CD4-positive, alpha-beta memory T cell (primary cell): ENCODE data around the gene ITPR2. TPM values are rescaled to one million over a fixed set of nuclear protein-coding genes. Genes with fewer than 3 reads are reported as not detected.

ENCODE experiments used
- CTCF ChIA-PET: fragments of 350-600 bp; sonication (Branson Sonifier 250); formaldehyde crosslinking; loops from one replicate; lab custom pipeline; 2021; ENCODE audit warnings: inconsistent platforms; ENCODE audit not compliant: partially characterized antibody; lab: Charles Lee
- POLR2A ChIA-PET: fragments of 350-600 bp; sonication (Branson Sonifier 250); formaldehyde crosslinking; loops from one replicate; lab custom pipeline; 2021; ENCODE audit not compliant: partially characterized antibody; lab: Charles Lee
- DNase-seq, 5 donors: peaks; one replicate each; pipeline versions ENCODE4 v3.0.0 to v3.0.0-alpha.2; 2020 to 2022; ENCODE audit warnings: mixed read lengths in 1 of 5
- H3K27ac ChIP-seq: one replicate; pipeline ENCODE4 v1.7.0; 2013; ENCODE audit warnings: low read depth, low read length
- H3K27me3 ChIP-seq: 2 replicates; pipeline ENCODE4 v1.7.0; 2013; ENCODE audit warnings: mild to moderate bottlenecking, low read length, moderate library complexity; ENCODE audit not compliant: insufficient read depth
- H3K36me3 ChIP-seq: 2 replicates; pipeline ENCODE4 v1.7.0; 2013; ENCODE audit warnings: mild to moderate bottlenecking, low read length, moderate library complexity; ENCODE audit not compliant: insufficient read depth
- H3K4me1 ChIP-seq: 2 replicates; pipeline ENCODE4 v1.7.0; 2013; ENCODE audit warnings: mild to moderate bottlenecking, low read length, moderate library complexity; ENCODE audit not compliant: insufficient read depth
- H3K4me3 ChIP-seq, 2 donors: one replicate each; pipeline ENCODE4 v1.7.0; 2013; ENCODE audit warnings: low read length in 2 of 2, mild to moderate bottlenecking in 1 of 2
- H3K9me3 ChIP-seq, 2 donors: one replicate each; pipeline ENCODE4 v1.7.0; 2013; ENCODE audit warnings: low read length in 2 of 2, control low read depth in 1 of 2; ENCODE audit not compliant: control insufficient read depth in 1 of 2
- H3K27ac Mint-ChIP-seq, 7 donors: one replicate each; pipeline ENCODE4 v1.8.0; 2020 to 2021; ENCODE audit warnings: mixed read lengths in 7 of 7, mild to moderate bottlenecking in 6 of 7, inconsistent platforms in 3 of 7, moderate library complexity in 3 of 7
- H3K27me3 Mint-ChIP-seq, 2 donors: one replicate each; pipeline ENCODE4 v1.8.0; 2020 to 2021; ENCODE audit warnings: mixed read lengths in 2 of 2
- H3K36me3 Mint-ChIP-seq, 2 donors: one replicate each; pipeline ENCODE4 v1.8.0; 2020 to 2021; ENCODE audit warnings: mixed read lengths in 2 of 2, inconsistent platforms in 1 of 2, mild to moderate bottlenecking in 1 of 2
- H3K4me1 Mint-ChIP-seq, 4 donors: one replicate each; pipeline ENCODE4 v1.8.0; 2020 to 2021; ENCODE audit warnings: mixed read lengths in 4 of 4, mild to moderate bottlenecking in 1 of 4
- H3K4me3 Mint-ChIP-seq, 8 donors: one replicate each; pipeline ENCODE4 v1.8.0; 2020 to 2021; ENCODE audit warnings: mixed read lengths in 8 of 8, mild to moderate bottlenecking in 7 of 8, moderate library complexity in 6 of 8, inconsistent platforms in 3 of 8
- H3K9me3 Mint-ChIP-seq, 8 donors: one replicate each; pipeline ENCODE4 v1.8.0; 2020 to 2021; ENCODE audit warnings: mixed read lengths in 8 of 8, mild to moderate bottlenecking in 5 of 8, inconsistent platforms in 3 of 8, moderate library complexity in 1 of 8
- intact Hi-C: fragments of 100-400 bp; cut with micrococcal nuclease; formaldehyde crosslinking; loops from one replicate; pipeline ENCODE4 v1.15.1; 2023
- polyA plus RNA-seq, 2 donors: library from polyadenylated mRNA; unstranded; fragments of 300-500 nt; fragmentation: Illumina TruSeq; gene quantifications; one replicate each; pipeline ENCODE4 v1.2.3, GENCODE V29; 2021
- total RNA-seq, 2 experiments: library from RNA; stranded (reverse); gene quantifications; one replicate each; pipeline ENCODE4 v1.2.3, GENCODE V29; 2021

ITPR2 gene
- total and polyA plus RNA-seq, 4 experiments from 2014 or later = 4.7 to 55.6 (median 34.1) TPM

GRCh38 chr12:26507613-26508012, 325.4 kb downstream of the ITPR2 start:
- Histone ChIP-seq H3K27me3 (no peaks in the 10 kb centered on the region), H3K36me3 (no peaks in the 10 kb centered on the region), H3K9me3 (no peaks in the 10 kb centered on the region), H3K4me3 (no peak overlapping the region), H3K4me1 (no peaks in the 10 kb centered on the region), H3K27ac (no peak overlapping the region)
- Mint-ChIP-seq H3K27ac (no peak overlapping the region), H3K4me3 (no peak overlapping the region), H3K27me3 (no peaks in the 10 kb centered on the region), H3K9me3 (peaks cover 0 to 3% (median 0%) of the 10 kb centered on the region in 8 donors), H3K4me1 (peaks cover 0 to 3% (median 0%) of the 10 kb centered on the region in 4 donors), H3K36me3 (peaks cover 28 to 37% of the 10 kb centered on the region in 2 donors)
- no peak for DNase-seq
- POLR2A ChIA-PET = no interaction called here
- intact Hi-C loops = no loop called here
- CTCF ChIA-PET = no interaction called here

GRCh38 chr12:26499979-26500640, 332.9 kb downstream of the ITPR2 start:
- CTCF ChIA-PET = no interaction called here
- Histone ChIP-seq H3K27me3 (no peaks in the 10 kb centered on the region), H3K4me1 (no peaks in the 10 kb centered on the region), H3K4me3 (no peak overlapping the region), H3K27ac (no peak overlapping the region), H3K36me3 (no peaks in the 10 kb centered on the region), H3K9me3 (no peaks in the 10 kb centered on the region)
- Mint-ChIP-seq H3K9me3 (peaks cover 0 to under 1% (median 0%) of the 10 kb centered on the region in 8 donors), H3K27me3 (no peaks in the 10 kb centered on the region), H3K36me3 (peaks cover 15 to 23% of the 10 kb centered on the region in 2 donors), H3K4me3 (no peak overlapping the region), H3K4me1 (peaks cover 0 to 2% (median 0%) of the 10 kb centered on the region in 4 donors), H3K27ac (no peak overlapping the region)
- intact Hi-C loops = no loop called here
- POLR2A ChIA-PET = no interaction called here
- DNase-seq = no peak

- no peak for DNase-seq
- H3K9me3 ChIP-seq = no peaks in the 10 kb centered on the region
- H3K27me3 ChIP-seq = no peaks in the 10 kb centered on the region
- no peaks in the 10 kb centered on the region for H3K4me1 ChIP-seq
- intact Hi-C loops = no loop called here
- Mint-ChIP-seq H3K27ac (no peak overlapping the region), H3K36me3 (peaks cover 25 to 27% of the 10 kb centered on the region in 2 donors), H3K4me1 (peaks cover 0 to 2% (median 0%) of the 10 kb centered on the region in 4 donors), H3K9me3 (peaks cover 0 to 3% (median 0%) of the 10 kb centered on the region in 8 donors), H3K4me3 (no peak overlapping the region), H3K27me3 (no peaks in the 10 kb centered on the region)
- ChIA-PET CTCF (no interaction called here), POLR2A (no interaction called here)
- H3K27ac ChIP-seq = no peak overlapping the region
- no peak overlapping the region for H3K4me3 ChIP-seq
- no peaks in the 10 kb centered on the region for H3K36me3 ChIP-seq
Observed at GRCh38 chr12:26496170-26496569, 336.8 kb downstream of the ITPR2 start.

GRCh38 chr12:26493656-26494055, 339.3 kb downstream of the ITPR2 start:
- POLR2A ChIA-PET = no interaction called here

GRCh38 chr12:26492406-26492805, 340.6 kb downstream of the ITPR2 start:
- POLR2A ChIA-PET = no interaction called here

More at GRCh38 chr12:26493656-26494055, 339.3 kb downstream of the ITPR2 start:
- Mint-ChIP-seq H3K27me3 (no peaks in the 10 kb centered on the region), H3K36me3 (peaks cover 41 to 47% of the 10 kb centered on the region in 2 donors), H3K4me3 (no peak overlapping the region), H3K9me3 (peaks cover 0 to 5% (median 0%) of the 10 kb centered on the region in 8 donors), H3K4me1 (peaks cover 0 to 2% (median 0%) of the 10 kb centered on the region in 4 donors), H3K27ac (no peak overlapping the region)
- intact Hi-C loops = no loop called here
- no peak overlapping the region for H3K4me3 ChIP-seq
- H3K27me3 ChIP-seq = no peaks in the 10 kb centered on the region
- H3K4me1 ChIP-seq = no peaks in the 10 kb centered on the region
- no peaks in the 10 kb centered on the region for H3K9me3 ChIP-seq
- no peak for DNase-seq
- H3K27ac ChIP-seq = no peak overlapping the region
- CTCF ChIA-PET = no interaction called here
- no peaks in the 10 kb centered on the region for H3K36me3 ChIP-seq

GRCh38 chr12:26489908-26490307, 343.1 kb downstream of the ITPR2 start:
- intact Hi-C loops = no loop called here
- POLR2A ChIA-PET = no interaction called here
- Mint-ChIP-seq H3K36me3 (peaks cover 61 to 64% of the 10 kb centered on the region in 2 donors), H3K4me1 (no peaks in the 10 kb centered on the region), H3K4me3 (no peak overlapping the region), H3K27me3 (no peaks in the 10 kb centered on the region), H3K27ac (no peak overlapping the region), H3K9me3 (peaks cover 0 to 5% (median 0%) of the 10 kb centered on the region in 8 donors)
- no peak for DNase-seq
- H3K27ac ChIP-seq = no peak overlapping the region
- H3K36me3 ChIP-seq = no peaks in the 10 kb centered on the region
- no peaks in the 10 kb centered on the region for H3K9me3 ChIP-seq
- CTCF ChIA-PET = no interaction called here
- H3K27me3 ChIP-seq = no peaks in the 10 kb centered on the region
- H3K4me1 ChIP-seq = no peaks in the 10 kb centered on the region
- no peak overlapping the region for H3K4me3 ChIP-seq

More at GRCh38 chr12:26492406-26492805, 340.6 kb downstream of the ITPR2 start:
- Histone ChIP-seq H3K36me3 (no peaks in the 10 kb centered on the region), H3K9me3 (no peaks in the 10 kb centered on the region), H3K4me1 (no peaks in the 10 kb centered on the region), H3K27ac (no peak overlapping the region), H3K27me3 (no peaks in the 10 kb centered on the region), H3K4me3 (no peak overlapping the region)
- CTCF ChIA-PET = no interaction called here
- no peak overlapping the region for H3K27ac Mint-ChIP-seq
- H3K9me3 Mint-ChIP-seq = peaks cover 0 to 5% (median 0%) of the 10 kb centered on the region in 8 donors
- H3K36me3 Mint-ChIP-seq = peaks cover 44 to 47% of the 10 kb centered on the region in 2 donors
- H3K27me3 Mint-ChIP-seq = no peaks in the 10 kb centered on the region
- intact Hi-C loops = no loop called here
- no peak overlapping the region for H3K4me3 Mint-ChIP-seq
- peaks cover 0 to 2% (median 0%) of the 10 kb centered on the region in 4 donors for H3K4me1 Mint-ChIP-seq
- DNase-seq = no peak

- peaks cover 60 to 66% of the 10 kb centered on the region in 2 donors for H3K36me3 Mint-ChIP-seq
- CTCF ChIA-PET = no interaction called here
- POLR2A ChIA-PET = no interaction called here
Observed at GRCh38 chr12:26488351-26488750, 344.6 kb downstream of the ITPR2 start.

More at GRCh38 chr12:26488351-26488750, 344.6 kb downstream of the ITPR2 start:
- Histone ChIP-seq H3K4me1 (no peaks in the 10 kb centered on the region), H3K9me3 (no peaks in the 10 kb centered on the region), H3K27me3 (no peaks in the 10 kb centered on the region), H3K36me3 (peaks cover 5% of the 10 kb centered on the region), H3K4me3 (no peak overlapping the region), H3K27ac (no peak overlapping the region)
- Mint-ChIP-seq H3K4me1 (no peaks in the 10 kb centered on the region), H3K27ac (no peak overlapping the region), H3K9me3 (peaks cover 0 to 5% (median 0%) of the 10 kb centered on the region in 8 donors), H3K4me3 (no peak overlapping the region), H3K27me3 (no peaks in the 10 kb centered on the region)
- no peak for DNase-seq
- intact Hi-C loops = no loop called here
